Activated B cell treated with CpG ODN at 0.5 μM for 24 hours (primary cell): ENCODE data around the gene RANBP9. TPM values are rescaled to one million over a fixed set of nuclear protein-coding genes. Genes with fewer than 3 reads are reported as not detected.

Experiments used
- ATAC-seq: fragments of 200-7000 bp; cut with Tn5 transposase; one replicate; pipeline ENCODE4 v1.10.0; 2021; ENCODE audit warnings: low read depth, mild to moderate bottlenecking, moderate library complexity
- CTCF ChIA-PET: fragments of 350-600 bp; sonication (Branson Sonifier 250); formaldehyde crosslinking; loops from one replicate; lab custom pipeline; 2021; ENCODE audit warnings: antibody characterized with exemption; lab: Charles Lee
- POLR2A ChIA-PET: fragments of 350-600 bp; sonication (Branson Sonifier 250); formaldehyde crosslinking; loops from one replicate; lab custom pipeline; 2021; ENCODE audit warnings: antibody characterized with exemption; lab: Charles Lee
- DNase-seq: peaks from one replicate; pipeline ENCODE4 v3.0.0; 2022
- H3K27ac Mint-ChIP-seq: one replicate; pipeline ENCODE4 v1.8.0; 2020; ENCODE audit warnings: mixed read lengths
- H3K27me3 Mint-ChIP-seq: one replicate; pipeline ENCODE4 v1.8.0; 2021; ENCODE audit warnings: mixed read lengths
- H3K36me3 Mint-ChIP-seq: one replicate; pipeline ENCODE4 v1.8.0; 2021; ENCODE audit warnings: low read depth, mixed read lengths
- H3K4me1 Mint-ChIP-seq: one replicate; pipeline ENCODE4 v1.8.0; 2021; ENCODE audit warnings: mixed read lengths
- H3K4me3 Mint-ChIP-seq: one replicate; pipeline ENCODE4 v1.8.0; 2020; ENCODE audit warnings: mild to moderate bottlenecking, mixed read lengths
- H3K9me3 Mint-ChIP-seq: one replicate; pipeline ENCODE4 v1.8.0; 2020; ENCODE audit warnings: mixed read lengths
- intact Hi-C: fragments of 100-400 bp; cut with micrococcal nuclease; formaldehyde crosslinking; loops from one replicate; pipeline ENCODE4 v1.15.1; 2024
- total RNA-seq: library from RNA; stranded (reverse); gene quantifications from 2 replicates; pipeline ENCODE4 v1.2.3, GENCODE V29; 2022
- TF ChIP-seq, protein P1 (sequence below): fragments of 200-600 bp; IDR thresholded peaks from one replicate; pipeline ENCODE4 v1.8.0; 2022; ENCODE audit warnings: antibody characterized with exemption, mild to moderate bottlenecking

The RANBP9 gene
- total RNA-seq, 1 donor from 2014 or later, result 34.7 TPM

DNA sequence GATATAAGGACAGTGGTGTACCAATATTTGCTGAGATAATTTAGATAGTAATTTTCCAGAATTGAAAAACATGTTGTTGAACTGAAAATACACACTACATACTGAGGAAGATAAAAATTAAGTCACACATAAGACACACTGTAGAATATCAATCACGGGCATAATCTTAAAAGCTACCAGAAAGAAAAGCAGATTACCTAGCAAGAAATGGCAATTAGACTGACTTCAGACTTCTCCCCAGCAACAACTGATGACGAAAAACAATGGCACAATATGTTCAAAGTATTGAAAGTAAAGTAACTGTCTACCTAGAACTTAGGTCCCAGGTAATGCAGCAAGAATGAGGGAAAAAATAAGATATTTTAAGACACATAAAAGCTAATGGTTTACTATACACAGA lies 50.0 kb downstream of the RANBP9 start:
- peaks cover 58% of the 10 kb centered on the region for H3K4me1 Mint-ChIP-seq
- intact Hi-C loops, result no loop called here
- ChIA-PET POLR2A (no interaction called here), CTCF (no interaction called here)
- TF ChIP-seq, protein P1, sequence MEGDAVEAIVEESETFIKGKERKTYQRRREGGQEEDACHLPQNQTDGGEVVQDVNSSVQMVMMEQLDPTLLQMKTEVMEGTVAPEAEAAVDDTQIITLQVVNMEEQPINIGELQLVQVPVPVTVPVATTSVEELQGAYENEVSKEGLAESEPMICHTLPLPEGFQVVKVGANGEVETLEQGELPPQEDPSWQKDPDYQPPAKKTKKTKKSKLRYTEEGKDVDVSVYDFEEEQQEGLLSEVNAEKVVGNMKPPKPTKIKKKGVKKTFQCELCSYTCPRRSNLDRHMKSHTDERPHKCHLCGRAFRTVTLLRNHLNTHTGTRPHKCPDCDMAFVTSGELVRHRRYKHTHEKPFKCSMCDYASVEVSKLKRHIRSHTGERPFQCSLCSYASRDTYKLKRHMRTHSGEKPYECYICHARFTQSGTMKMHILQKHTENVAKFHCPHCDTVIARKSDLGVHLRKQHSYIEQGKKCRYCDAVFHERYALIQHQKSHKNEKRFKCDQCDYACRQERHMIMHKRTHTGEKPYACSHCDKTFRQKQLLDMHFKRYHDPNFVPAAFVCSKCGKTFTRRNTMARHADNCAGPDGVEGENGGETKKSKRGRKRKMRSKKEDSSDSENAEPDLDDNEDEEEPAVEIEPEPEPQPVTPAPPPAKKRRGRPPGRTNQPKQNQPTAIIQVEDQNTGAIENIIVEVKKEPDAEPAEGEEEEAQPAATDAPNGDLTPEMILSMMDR, result no peak
- H3K36me3 Mint-ChIP-seq, result peaks cover 3% of the 10 kb centered on the region
- H3K4me3 Mint-ChIP-seq, result no peak overlapping the region
- no peaks in the 10 kb centered on the region for H3K27me3 Mint-ChIP-seq
- ATAC-seq (no peak), DNase-seq (no peak)
- H3K9me3 Mint-ChIP-seq, result no peaks in the 10 kb centered on the region
- H3K27ac Mint-ChIP-seq, result no peak overlapping the region

DNA sequence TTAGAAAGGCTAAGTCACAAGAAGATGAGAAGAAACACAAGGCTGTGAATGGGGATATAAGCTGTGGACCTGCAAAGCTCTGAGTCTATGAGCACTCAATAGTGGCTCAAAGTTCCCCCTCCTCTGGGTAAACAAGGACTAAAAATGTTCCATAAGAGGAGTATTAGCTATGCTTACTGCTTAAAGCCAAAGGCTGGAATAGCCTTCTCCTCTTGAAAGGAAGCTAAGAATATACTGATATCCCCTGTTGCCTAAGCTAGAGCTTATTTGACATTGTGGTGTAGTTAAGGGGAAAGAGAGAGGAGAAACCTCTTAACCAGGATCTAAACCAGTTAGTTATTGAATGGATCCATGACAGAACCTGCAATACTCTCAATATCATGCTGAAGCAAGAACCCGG lies 50.7 kb downstream of the RANBP9 start:
- CTCF ChIA-PET, result no interaction called here
- TF ChIP-seq, protein P1, result no peak
- Mint-ChIP-seq H3K27me3 (no peaks in the 10 kb centered on the region), H3K36me3 (peaks cover 6% of the 10 kb centered on the region), H3K4me3 (no peak overlapping the region), H3K9me3 (no peaks in the 10 kb centered on the region), H3K27ac (no peak overlapping the region), H3K4me1 (peaks cover 52% of the 10 kb centered on the region)
- ATAC-seq (no peak), DNase-seq (no peak)
- intact Hi-C loops, result no loop called here
- POLR2A ChIA-PET, result no interaction called here

DNA sequence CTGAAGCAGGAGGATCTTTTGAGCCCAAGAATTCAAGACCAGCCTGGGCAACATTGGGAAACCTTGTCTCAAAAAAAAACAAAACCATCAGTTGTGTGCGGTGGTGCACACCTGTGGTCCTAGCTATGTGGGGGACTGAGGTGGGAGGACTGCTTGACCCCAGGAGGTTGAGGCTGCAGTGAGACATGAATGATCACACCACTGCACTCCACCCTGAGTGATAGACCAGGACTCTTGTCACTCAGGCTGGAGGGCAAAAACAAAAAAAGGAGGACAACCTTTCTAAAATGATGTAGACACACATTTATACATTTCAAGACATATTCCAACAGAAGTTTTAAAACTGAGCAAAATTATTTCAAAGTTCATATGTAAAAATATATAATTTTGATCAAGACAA lies 51.4 kb downstream of the RANBP9 start:
- TF ChIP-seq, protein P1, result no peak
- Mint-ChIP-seq H3K9me3 (no peaks in the 10 kb centered on the region), H3K4me1 (peaks cover 49% of the 10 kb centered on the region), H3K36me3 (peaks cover 11% of the 10 kb centered on the region), H3K27me3 (no peaks in the 10 kb centered on the region), H3K27ac (no peak overlapping the region), H3K4me3 (no peak overlapping the region)
- intact Hi-C loops, result no loop called here
- POLR2A ChIA-PET, result no interaction called here
- CTCF ChIA-PET, result no interaction called here
- ATAC-seq, result no peak
- DNase-seq, result no peak

DNA sequence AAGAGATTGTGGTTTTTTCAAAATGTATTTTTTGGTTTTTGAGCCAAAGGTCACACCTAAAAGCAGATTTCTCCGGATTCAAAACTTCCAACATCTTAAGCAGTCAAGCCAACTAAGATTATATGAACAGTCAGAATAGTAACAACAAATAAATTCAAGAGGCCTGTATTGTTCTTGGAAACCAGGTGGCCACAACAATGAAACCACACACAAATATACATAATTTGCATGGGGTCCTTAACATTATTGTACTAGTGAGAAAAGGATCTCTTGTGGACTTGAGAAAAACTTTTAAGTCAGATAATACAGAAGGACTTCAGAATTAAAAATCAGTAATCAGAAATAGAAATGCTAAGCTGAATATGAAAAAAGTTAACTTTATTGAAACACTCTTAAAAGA lies 55.9 kb downstream of the RANBP9 start:
- CTCF ChIA-PET, result no interaction called here
- no peak for ATAC-seq

DNA sequence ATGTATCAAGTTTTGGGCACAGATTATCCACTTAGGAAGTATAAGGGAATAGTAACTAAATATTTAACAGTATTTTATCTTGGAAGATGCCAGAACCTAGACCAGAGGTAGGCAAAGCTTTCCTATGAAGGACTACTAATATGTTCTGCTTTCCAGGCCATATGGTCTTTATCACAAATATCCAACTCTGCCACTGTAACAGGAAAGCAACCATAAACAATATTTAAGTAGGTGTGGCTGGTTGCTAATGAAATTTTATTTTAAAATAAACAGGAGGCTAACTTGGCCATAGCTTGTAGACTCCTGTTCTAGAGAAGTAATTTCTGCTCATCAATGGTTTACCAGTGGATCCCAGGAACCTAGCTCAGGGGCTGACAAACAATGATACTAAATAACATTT lies 57.1 kb downstream of the RANBP9 start:
- H3K27me3 Mint-ChIP-seq, result no peaks in the 10 kb centered on the region
- no peaks in the 10 kb centered on the region for H3K9me3 Mint-ChIP-seq
- no peak overlapping the region for H3K4me3 Mint-ChIP-seq
- TF ChIP-seq, protein P1, result no peak
- intact Hi-C loops, result no loop called here
- DNase-seq, result no peak
- peaks cover 6% of the 10 kb centered on the region for H3K4me1 Mint-ChIP-seq
- POLR2A ChIA-PET, result no interaction called here
- no peak overlapping the region for H3K27ac Mint-ChIP-seq
- no peak for ATAC-seq
- peaks cover 32% of the 10 kb centered on the region for H3K36me3 Mint-ChIP-seq
- CTCF ChIA-PET, result no interaction called here

More for the DNA sequence above, 55.9 kb downstream of the RANBP9 start:
- no peak for DNase-seq
- intact Hi-C loops, result no loop called here
- H3K27me3 Mint-ChIP-seq, result no peaks in the 10 kb centered on the region
- H3K27ac Mint-ChIP-seq, result no peak overlapping the region
- no peaks in the 10 kb centered on the region for H3K9me3 Mint-ChIP-seq
- TF ChIP-seq, protein P1, result no peak
- no peak overlapping the region for H3K4me3 Mint-ChIP-seq
- peaks cover 27% of the 10 kb centered on the region for H3K36me3 Mint-ChIP-seq
- POLR2A ChIA-PET, result no interaction called here
- H3K4me1 Mint-ChIP-seq, result peaks cover 13% of the 10 kb centered on the region
